ENCODE data around the gene KRTAP1-5.
A peak's percentile ranks its signal among the peaks of the same experiment; 100 is the strongest.
"Not testable (repeated sequence)": the region's sequence is repeated elsewhere in the genome, so short reads cannot be mapped to it uniquely, and the experiment has no call there.

The KRTAP1-5 gene

DNA sequence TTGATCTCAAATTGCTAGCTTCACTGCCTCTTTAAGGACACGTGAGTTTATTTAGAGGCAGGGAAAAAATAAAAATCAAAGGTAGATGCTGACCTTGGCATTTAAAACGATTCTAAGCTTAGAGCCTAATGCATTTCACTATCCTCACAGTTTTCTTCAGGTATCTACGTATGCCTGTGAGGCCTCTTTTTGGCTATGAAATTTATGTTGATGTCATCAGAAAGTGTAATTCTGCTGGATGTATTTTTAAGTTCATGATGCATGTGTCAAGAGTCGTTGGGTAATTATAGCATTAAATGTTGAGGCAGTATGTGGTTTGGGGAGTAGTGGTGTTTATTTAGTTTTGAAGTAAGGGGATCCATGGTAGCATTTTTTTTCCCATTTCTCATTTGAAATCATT, 23.1 kb downstream of the KRTAP1-5 start:
- CTCF ChIA-PET: interaction anchor here (0.5 kb wide), 1 partner anchor 575 kb away, joined by 3 read pairs; no protein-coding TSS in a partner anchor
- TF ChIP-seq, protein P1, sequence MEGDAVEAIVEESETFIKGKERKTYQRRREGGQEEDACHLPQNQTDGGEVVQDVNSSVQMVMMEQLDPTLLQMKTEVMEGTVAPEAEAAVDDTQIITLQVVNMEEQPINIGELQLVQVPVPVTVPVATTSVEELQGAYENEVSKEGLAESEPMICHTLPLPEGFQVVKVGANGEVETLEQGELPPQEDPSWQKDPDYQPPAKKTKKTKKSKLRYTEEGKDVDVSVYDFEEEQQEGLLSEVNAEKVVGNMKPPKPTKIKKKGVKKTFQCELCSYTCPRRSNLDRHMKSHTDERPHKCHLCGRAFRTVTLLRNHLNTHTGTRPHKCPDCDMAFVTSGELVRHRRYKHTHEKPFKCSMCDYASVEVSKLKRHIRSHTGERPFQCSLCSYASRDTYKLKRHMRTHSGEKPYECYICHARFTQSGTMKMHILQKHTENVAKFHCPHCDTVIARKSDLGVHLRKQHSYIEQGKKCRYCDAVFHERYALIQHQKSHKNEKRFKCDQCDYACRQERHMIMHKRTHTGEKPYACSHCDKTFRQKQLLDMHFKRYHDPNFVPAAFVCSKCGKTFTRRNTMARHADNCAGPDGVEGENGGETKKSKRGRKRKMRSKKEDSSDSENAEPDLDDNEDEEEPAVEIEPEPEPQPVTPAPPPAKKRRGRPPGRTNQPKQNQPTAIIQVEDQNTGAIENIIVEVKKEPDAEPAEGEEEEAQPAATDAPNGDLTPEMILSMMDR (conservative IDR thresholded peaks at IDR 0.05; ENCODE audit: low read depth): no peak
- POLR2A ChIA-PET (ENCODE audit: low non-redundant PET): no interaction called here
- DNase-seq (ENCODE audit: low spot score): no peak
- peak overlapping the region; percentile 65 for H3K27ac ChIP-seq

DNA sequence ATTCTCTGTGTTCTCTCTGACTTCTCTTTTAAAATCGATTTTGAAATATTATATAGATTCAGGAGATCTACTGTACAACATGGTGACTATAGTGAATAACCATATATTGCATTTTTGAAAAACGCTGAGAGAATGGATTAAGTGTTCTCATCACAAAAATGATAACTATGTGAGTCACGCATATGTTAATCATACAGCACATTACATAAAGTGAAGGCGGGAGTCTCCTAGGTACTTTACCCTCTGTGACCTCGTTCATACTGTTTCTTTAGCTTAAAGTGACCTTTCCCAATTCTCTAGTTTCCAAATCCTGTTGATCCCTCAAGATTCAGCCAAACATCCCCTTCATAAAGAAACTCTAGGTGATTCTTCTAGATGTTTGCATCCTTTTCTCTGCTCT, 24.2 kb downstream of the KRTAP1-5 start:
- ChIA-PET CTCF (no interaction called here), POLR2A (ENCODE audit: low non-redundant PET) (no interaction called here)
- DNase-seq (ENCODE audit: low spot score): peak; percentile 70
- H3K27ac ChIP-seq: 0 out of 2 replicates have a peak overlapping the region, but pooled peaks have one; percentile 85
- TF ChIP-seq, protein P1 (conservative IDR thresholded peaks at IDR 0.05; ENCODE audit: low read depth): no peak

DNA sequence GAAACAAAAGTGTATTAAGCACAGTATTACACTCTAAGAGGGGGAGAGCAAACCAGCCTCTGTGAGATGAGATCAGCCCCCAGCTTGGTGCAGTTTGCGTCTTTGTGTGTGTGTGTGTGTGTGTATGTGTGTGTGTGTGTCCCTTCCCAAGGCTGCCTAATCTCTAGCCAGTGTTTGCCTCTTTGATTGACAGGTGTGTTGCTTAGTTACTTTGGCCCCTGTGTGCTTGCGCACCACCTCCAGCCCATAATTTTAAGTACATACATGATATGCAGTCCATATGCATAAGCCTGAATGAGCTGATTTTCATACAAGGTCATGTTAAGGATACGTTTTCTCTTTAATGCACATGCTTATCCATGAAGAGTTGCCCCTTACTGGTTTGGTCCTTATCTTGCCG, 25.2 kb downstream of the KRTAP1-5 start:
- H3K27ac ChIP-seq: peak overlapping the region; percentile 85
- TF ChIP-seq, protein P1 (conservative IDR thresholded peaks at IDR 0.05; ENCODE audit: low read depth): no peak
- POLR2A ChIA-PET (ENCODE audit: low non-redundant PET): no interaction called here
- DNase-seq (ENCODE audit: low spot score): no peak
- CTCF ChIA-PET: no interaction called here

DNA sequence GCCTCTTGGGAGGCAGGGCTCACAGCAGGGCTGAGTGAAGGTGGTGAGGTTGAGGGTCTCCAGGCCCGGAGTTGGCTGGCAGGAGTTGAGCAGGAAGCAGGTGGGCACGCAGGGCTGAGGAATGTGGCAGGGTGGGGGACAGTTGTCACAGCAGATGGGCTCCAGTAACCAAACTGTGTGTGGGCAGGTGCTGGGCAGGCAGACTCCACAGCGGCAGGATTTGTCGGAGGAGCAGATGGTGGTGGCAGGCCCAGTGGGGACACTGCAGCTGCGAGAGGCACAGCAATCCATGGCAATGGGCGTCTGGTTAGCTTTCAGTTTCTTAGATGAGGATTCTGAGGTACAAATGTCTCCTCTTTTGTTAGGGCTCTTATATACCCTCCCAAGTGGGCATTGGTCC, 27.4 kb downstream of the KRTAP1-5 start, which contains the start of gene KRTAP3-2:
Gene KRTAP3-2, minus strand, starts transcription at position 344 of the 400 bp plus-strand sequence. Its CDS starts 53 bp downstream, at position 291.
- POLR2A ChIA-PET (ENCODE audit: low non-redundant PET); DNase-seq (ENCODE audit: low spot score); H3K27ac ChIP-seq: not testable (repeated sequence)
- CTCF ChIA-PET: interaction anchor here (0.7 kb wide), 1 partner anchor 409 kb away, joined by 3 read pairs; no protein-coding TSS in a partner anchor

DNA sequence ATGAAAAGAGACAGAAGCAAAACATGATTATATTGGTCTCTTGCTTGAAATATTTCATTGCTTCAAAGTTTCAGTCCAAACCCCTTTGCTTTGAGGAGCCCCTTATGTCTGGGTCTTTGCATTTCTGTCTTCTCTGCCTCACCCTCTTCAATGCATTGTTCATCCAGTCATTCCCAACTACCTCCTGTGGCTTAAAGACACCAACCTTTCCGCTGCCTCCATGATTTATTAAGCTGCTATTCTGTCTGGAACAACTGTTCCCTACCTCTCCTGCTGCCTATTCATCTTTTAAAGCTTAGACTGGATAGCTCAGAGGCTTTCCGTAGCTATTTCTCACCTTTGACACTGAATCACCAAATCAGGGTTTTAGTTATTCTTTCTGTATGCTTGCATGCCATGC, 29.6 kb downstream of the KRTAP1-5 start:
- ChIA-PET POLR2A (ENCODE audit: low non-redundant PET) (no interaction called here), CTCF (no interaction called here)
- DNase-seq (ENCODE audit: low spot score): no peak
- no peak overlapping the region for H3K27ac ChIP-seq
- TF ChIP-seq, protein P1 (conservative IDR thresholded peaks at IDR 0.05; ENCODE audit: low read depth): no peak

DNA sequence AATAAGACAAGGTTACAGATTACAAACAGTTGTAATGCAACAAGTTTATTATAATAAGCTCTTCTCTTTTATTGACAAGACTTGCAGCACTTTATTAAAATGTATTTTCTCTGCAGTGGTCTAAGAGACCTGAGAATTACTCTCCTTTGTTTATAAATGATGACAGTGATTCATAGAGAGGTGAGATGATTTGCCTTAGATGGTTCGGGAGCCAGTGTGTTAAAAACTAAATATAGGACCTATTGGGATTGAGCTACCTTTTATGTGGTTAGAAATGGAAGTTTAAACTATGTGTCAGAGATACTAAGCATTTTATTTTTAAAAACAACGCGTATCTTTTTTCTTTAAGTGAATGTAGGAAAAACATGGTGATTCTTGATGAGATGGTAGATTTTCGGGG, 30.2 kb downstream of the KRTAP1-5 start:
- no peak for DNase-seq (ENCODE audit: low spot score)
- TF ChIP-seq, protein P1 (conservative IDR thresholded peaks at IDR 0.05; ENCODE audit: low read depth): no peak
- no peak overlapping the region for H3K27ac ChIP-seq
- CTCF ChIA-PET: no interaction called here
- POLR2A ChIA-PET (ENCODE audit: low non-redundant PET): no interaction called here

DNA sequence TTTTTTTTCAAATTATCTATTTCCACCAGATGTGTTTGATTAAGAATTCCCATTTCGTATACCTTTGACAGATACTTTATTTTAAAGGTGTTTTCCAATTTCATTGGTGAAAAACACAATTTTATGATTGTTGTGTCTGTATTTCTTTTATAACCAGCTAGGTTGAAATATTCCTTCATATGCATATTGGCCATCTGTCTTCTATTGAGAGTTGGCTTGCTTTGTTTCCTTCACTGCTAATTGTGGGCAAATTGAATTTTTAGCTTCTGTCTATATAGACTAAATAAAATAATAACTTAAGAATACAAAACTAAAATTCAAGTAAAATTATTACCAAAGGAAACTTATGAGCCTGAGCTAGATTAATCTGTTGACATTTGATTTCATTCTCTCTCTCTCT, 31.9 kb downstream of the KRTAP1-5 start:
- ChIA-PET POLR2A (ENCODE audit: low non-redundant PET) (no interaction called here), CTCF (no interaction called here)
- no peak overlapping the region for H3K27ac ChIP-seq
- DNase-seq (ENCODE audit: low spot score): no peak
- TF ChIP-seq, protein P1 (conservative IDR thresholded peaks at IDR 0.05; ENCODE audit: low read depth): no peak

All from RWPE1 (cell line).